H9 (cell line): ENCODE results near the gene C16orf74. TPM values are rescaled to one million over a fixed set of nuclear protein-coding genes. Genes with fewer than 3 reads are reported as not detected.

Source experiments
- DNase-seq: peaks from one replicate; pipeline ENCODE4 v3.0.0-alpha.2; 2017
- H2AFZ ChIP-seq: one replicate; pipeline ENCODE4 v1.6.1; 2013; ENCODE audit warnings: mild to moderate bottlenecking, low read length, control low read depth, moderate library complexity
- H2AK5ac ChIP-seq: 2 replicates; pipeline ENCODE4 v1.6.1; 2013; ENCODE audit warnings: low read length, control low read depth, mixed read lengths; ENCODE audit not compliant: insufficient read length
- H2BK120ac ChIP-seq: one replicate; pipeline ENCODE4 v1.6.1; 2013; ENCODE audit warnings: low read depth, mild to moderate bottlenecking, low read length, control low read depth, inconsistent platforms; ENCODE audit not compliant: poor library complexity, severe bottlenecking
- H2BK12ac ChIP-seq: 2 replicates; pipeline ENCODE4 v1.6.1; 2013; ENCODE audit warnings: low read length, control low read depth, mixed read lengths, low read depth; ENCODE audit not compliant: insufficient read length
- H2BK15ac ChIP-seq: 2 replicates; pipeline ENCODE4 v1.6.1; 2013; ENCODE audit warnings: low read depth, low read length, control low read depth
- H2BK20ac ChIP-seq: one replicate; pipeline ENCODE4 v1.6.1; 2013; ENCODE audit warnings: low read depth, mild to moderate bottlenecking, low read length, control low read depth, inconsistent platforms; ENCODE audit not compliant: poor library complexity, severe bottlenecking
- H2BK5ac ChIP-seq: 2 replicates; pipeline ENCODE4 v1.6.1; 2013; ENCODE audit warnings: low read length, control low read depth, mixed read lengths; ENCODE audit not compliant: insufficient read length
- H3K14ac ChIP-seq: 2 replicates; pipeline ENCODE4 v1.6.1; 2013; ENCODE audit warnings: low read length, control low read depth; ENCODE audit not compliant: insufficient read depth
- H3K18ac ChIP-seq: 2 replicates; pipeline ENCODE4 v1.6.1; 2013; ENCODE audit warnings: low read depth, mild to moderate bottlenecking, mixed read lengths, low read length, control low read depth; ENCODE audit not compliant: insufficient read length
- H3K23ac ChIP-seq: 2 replicates; pipeline ENCODE4 v1.6.1; 2013; ENCODE audit warnings: low read length, control low read depth, mixed read lengths, low read depth; ENCODE audit not compliant: insufficient read length
- H3K23me2 ChIP-seq: 2 replicates; pipeline ENCODE4 v1.6.1; 2013; ENCODE audit warnings: low read depth, mild to moderate bottlenecking, mixed read lengths, low read length, control low read depth; ENCODE audit not compliant: insufficient read length, poor library complexity, severe bottlenecking
- H3K27ac ChIP-seq: 2 replicates; pipeline ENCODE4 v1.5.1; 2013; ENCODE audit warnings: low read length, control low read depth, mixed read lengths, low read depth; ENCODE audit not compliant: insufficient read length
- H3K27me3 ChIP-seq: 2 replicates; pipeline ENCODE4 v1.6.1; 2013; ENCODE audit warnings: low read length, control low read depth, inconsistent platforms; ENCODE audit not compliant: insufficient read depth
- H3K4ac ChIP-seq: 2 replicates; pipeline ENCODE4 v1.6.1; 2013; ENCODE audit warnings: low read depth, mild to moderate bottlenecking, control low read depth, inconsistent platforms, low read length, moderate library complexity
- H3K4me1 ChIP-seq: 2 replicates; pipeline ENCODE4 v1.6.1; 2013; ENCODE audit warnings: low read length, control low read depth, inconsistent platforms; ENCODE audit not compliant: insufficient read depth
- H3K4me2 ChIP-seq: 2 replicates; pipeline ENCODE4 v1.6.1; 2013; ENCODE audit warnings: low read length, control low read depth, mixed read lengths; ENCODE audit not compliant: insufficient read length, insufficient read depth
- H3K56ac ChIP-seq: 2 replicates; pipeline ENCODE4 v1.6.1; 2013; ENCODE audit warnings: low read depth, mild to moderate bottlenecking, mixed read lengths, low read length, control low read depth; ENCODE audit not compliant: insufficient read length
- H3K79me1 ChIP-seq: 2 replicates; pipeline ENCODE4 v1.6.1; 2013; ENCODE audit warnings: low read depth, mild to moderate bottlenecking, moderate library complexity, low read length, control low read depth, inconsistent platforms; ENCODE audit not compliant: insufficient read depth, poor library complexity, severe bottlenecking
- H3K79me2 ChIP-seq: 2 replicates; pipeline ENCODE4 v1.6.1; 2013; ENCODE audit warnings: low read length, control low read depth, inconsistent platforms; ENCODE audit not compliant: insufficient read depth
- H3K9ac ChIP-seq: 2 replicates; pipeline ENCODE4 v1.6.1; 2013; ENCODE audit warnings: low read length, control low read depth, mixed read lengths; ENCODE audit not compliant: insufficient read length; ENCODE audit errors: extremely low read depth
- H3K9me3 ChIP-seq: one replicate; pipeline ENCODE4 v1.6.1; 2013; ENCODE audit warnings: low read depth, low read length, inconsistent platforms; ENCODE audit not compliant: control insufficient read depth
- H3T11ph ChIP-seq: one replicate; pipeline ENCODE4 v1.6.1; 2013; ENCODE audit warnings: mild to moderate bottlenecking, low read length, control low read depth, inconsistent platforms
- H4K20me1 ChIP-seq: one replicate; pipeline ENCODE4 v1.6.1; 2013; ENCODE audit not compliant: control insufficient read depth, insufficient read length, insufficient read depth
- H4K5ac ChIP-seq: 2 replicates; pipeline ENCODE4 v1.6.1; 2013; ENCODE audit warnings: low read depth, mild to moderate bottlenecking, mixed read lengths, low read length, control low read depth; ENCODE audit not compliant: insufficient read length
- H4K8ac ChIP-seq: replicated peaks from 2 replicates; pipeline ENCODE4 v1.6.1; 2013; ENCODE audit warnings: low read length, control low read depth, mixed read lengths, low read depth; ENCODE audit not compliant: insufficient read length
- H4K91ac ChIP-seq: 2 replicates; pipeline ENCODE4 v1.6.1; 2013; ENCODE audit warnings: low read depth, mild to moderate bottlenecking, moderate library complexity, mixed read lengths, low read length, control low read depth; ENCODE audit not compliant: insufficient read length
- H3K27ac Mint-ChIP-seq, 3 experiments: 2 replicates in 2 of 3; 3 replicates in 1 of 3; pipeline ENCODE4 v1.8.0; 2020 to 2021; ENCODE audit warnings: mixed read lengths in 3 of 3, mild to moderate bottlenecking in 1 of 3, moderate library complexity in 1 of 3
- H3K27me3 Mint-ChIP-seq: 2 replicates; pipeline ENCODE4 v1.8.0; 2021; ENCODE audit warnings: low read depth, mild to moderate bottlenecking, moderate library complexity, mixed read lengths
- H3K36me3 Mint-ChIP-seq, 3 experiments: 2 replicates in 2 of 3; 3 replicates in 1 of 3; pipeline ENCODE4 v1.8.0; 2020 to 2021; ENCODE audit warnings: low read depth in 3 of 3, mixed read lengths in 3 of 3; ENCODE audit not compliant: insufficient read depth in 1 of 3
- H3K4me1 Mint-ChIP-seq, 2 experiments: 2 replicates each; pipeline ENCODE4 v1.8.0; 2020; ENCODE audit warnings: mixed read lengths in 2 of 2
- H3K4me3 Mint-ChIP-seq, 2 experiments: 2 replicates in 1 of 2; 3 replicates in 1 of 2; pipeline ENCODE4 v1.8.0; 2020 to 2021; ENCODE audit warnings: mild to moderate bottlenecking in 2 of 2, mixed read lengths in 2 of 2, moderate library complexity in 1 of 2
- H3K9me3 Mint-ChIP-seq, 2 experiments: 2 replicates in 1 of 2; 3 replicates in 1 of 2; pipeline ENCODE4 v1.8.0; 2020; ENCODE audit warnings: mild to moderate bottlenecking in 2 of 2, mixed read lengths in 2 of 2, moderate library complexity in 1 of 2
- WGBS: extraction: QIAGEN DNeasy Blood & Tissue Kit; methylation state at CpG from one replicate; pipeline ENCODE4 v1.1.7; 2013; ENCODE audit warnings: missing lambda C conversion rate, low lambda C conversion rate, mixed read lengths; ENCODE audit not compliant: insufficient read length; ENCODE audit errors: extremely low coverage; 5-methylcytosine and 5-hydroxymethylcytosine counted together
- total RNA-seq: library from RNA; stranded (reverse); gene quantifications from 2 replicates; pipeline ENCODE4 v1.2.1, GENCODE V29; 2021
- TF ChIP-seq, protein P1 (sequence below): fragments of 200-600 bp; sonication (generic); conservative IDR thresholded peaks from 3 replicates; pipeline ENCODE4 v1.8.0; 2021; ENCODE audit warnings: antibody characterized with exemption, mild to moderate bottlenecking

C16orf74 gene
- total RNA-seq, 1 experiment from 2014 or later, result 5.6 TPM

- no peak overlapping the region for H3K18ac ChIP-seq
- no peak overlapping the region for H4K8ac ChIP-seq
- no peak overlapping the region for H2AK5ac ChIP-seq
- no peaks in the 10 kb centered on the region for H3K23me2 ChIP-seq
- DNase-seq, result no peak
- no peak overlapping the region for H2BK5ac ChIP-seq
- no peaks in the 10 kb centered on the region for H3K79me1 ChIP-seq
- no peak overlapping the region for H3K4me2 ChIP-seq
- H3K56ac ChIP-seq, result no peak overlapping the region
- H3K27ac ChIP-seq, result no peak overlapping the region
- Mint-ChIP-seq H3K36me3 (peaks cover 17 to 50% (median 37%) of the 10 kb centered on the region in 3 experiments; a peak in 6 of 7 replicates), H3K9me3 (no peaks in the 10 kb centered on the region), H3K4me3 (no peak overlapping the region), H3K27me3 (no peaks in the 10 kb centered on the region), H3K4me1 (no peaks in the 10 kb centered on the region), H3K27ac (no peak overlapping the region; a peak in 1 of 7 replicates)
- H3K79me2 ChIP-seq, result no peaks in the 10 kb centered on the region
- H3T11ph ChIP-seq, result no peak overlapping the region
- no CpG with 5 or more reads among the region's 4 CpGs for WGBS
- no peaks in the 10 kb centered on the region for H4K20me1 ChIP-seq
- no peak overlapping the region for H3K4ac ChIP-seq
- H3K9ac ChIP-seq, result no peak overlapping the region
- H3K23ac ChIP-seq, result no peak overlapping the region
- TF ChIP-seq, protein P1, sequence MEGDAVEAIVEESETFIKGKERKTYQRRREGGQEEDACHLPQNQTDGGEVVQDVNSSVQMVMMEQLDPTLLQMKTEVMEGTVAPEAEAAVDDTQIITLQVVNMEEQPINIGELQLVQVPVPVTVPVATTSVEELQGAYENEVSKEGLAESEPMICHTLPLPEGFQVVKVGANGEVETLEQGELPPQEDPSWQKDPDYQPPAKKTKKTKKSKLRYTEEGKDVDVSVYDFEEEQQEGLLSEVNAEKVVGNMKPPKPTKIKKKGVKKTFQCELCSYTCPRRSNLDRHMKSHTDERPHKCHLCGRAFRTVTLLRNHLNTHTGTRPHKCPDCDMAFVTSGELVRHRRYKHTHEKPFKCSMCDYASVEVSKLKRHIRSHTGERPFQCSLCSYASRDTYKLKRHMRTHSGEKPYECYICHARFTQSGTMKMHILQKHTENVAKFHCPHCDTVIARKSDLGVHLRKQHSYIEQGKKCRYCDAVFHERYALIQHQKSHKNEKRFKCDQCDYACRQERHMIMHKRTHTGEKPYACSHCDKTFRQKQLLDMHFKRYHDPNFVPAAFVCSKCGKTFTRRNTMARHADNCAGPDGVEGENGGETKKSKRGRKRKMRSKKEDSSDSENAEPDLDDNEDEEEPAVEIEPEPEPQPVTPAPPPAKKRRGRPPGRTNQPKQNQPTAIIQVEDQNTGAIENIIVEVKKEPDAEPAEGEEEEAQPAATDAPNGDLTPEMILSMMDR, result no peak
- no peak overlapping the region for H2AFZ ChIP-seq
- no peaks in the 10 kb centered on the region for H3K4me1 ChIP-seq
- no peak overlapping the region for H2BK15ac ChIP-seq
- no peaks in the 10 kb centered on the region for H3K27me3 ChIP-seq
- H3K14ac ChIP-seq, result no peak overlapping the region
- H4K5ac ChIP-seq, result no peak overlapping the region
- H3K9me3 ChIP-seq, result no peaks in the 10 kb centered on the region
- H2BK120ac ChIP-seq, result no peak overlapping the region
- H2BK20ac ChIP-seq, result no peak overlapping the region
- H4K91ac ChIP-seq, result no peak overlapping the region
- H2BK12ac ChIP-seq, result no peak overlapping the region
These were observed 26.9 kb upstream of the C16orf74 start for GRCh38 chr16:85777583-85778310.
